ENCODE data around the gene FBRS.

FBRS gene

GRCh38 chr16:30644334-30644830, 13.8 kb upstream of the FBRS start:
- DNase-seq (ENCODE audit: low spot score) (no peak), FAIRE-seq (no peak)

GRCh38 chr16:30645727-30646126, 12.5 kb upstream of the FBRS start:
- FAIRE-seq = no peak
- no peak for DNase-seq (ENCODE audit: low spot score)

- DNase-seq (ENCODE audit: low spot score) (no peak), FAIRE-seq (no peak)
These were observed 11.0 kb upstream of the FBRS start for GRCh38 chr16:30647274-30647571.

GRCh38 chr16:30649725-30650368, 8.4 kb upstream of the FBRS start:
- FAIRE-seq = no peak

GRCh38 chr16:30650369-30651123, 7.7 kb upstream of the FBRS start, which contains the start of gene PRR14:
Gene PRR14, plus strand, starts transcription at chr16:30650960. Its CDS starts 686 bp downstream, at chr16:30651646.
- DNase-seq (ENCODE audit: low spot score) (peak; percentile 97), FAIRE-seq (peak; percentile 87)

More at GRCh38 chr16:30649725-30650368, 8.4 kb upstream of the FBRS start:
- no peak for DNase-seq (ENCODE audit: low spot score)

- peak; percentile 48 for DNase-seq (ENCODE audit: low spot score)
- no peak for FAIRE-seq
These were observed 6.9 kb upstream of the FBRS start for GRCh38 chr16:30651124-30652004.

GRCh38 chr16:30652005-30652296, 6.3 kb upstream of the FBRS start:
- no peak for DNase-seq (ENCODE audit: low spot score)
- no peak for FAIRE-seq

GRCh38 chr16:30652718-30653117, 5.5 kb upstream of the FBRS start:
- no peak for DNase-seq (ENCODE audit: low spot score)

GRCh38 chr16:30654856-30655255, 3.4 kb upstream of the FBRS start:
- DNase-seq (ENCODE audit: low spot score) (no peak), FAIRE-seq (no peak)

More at GRCh38 chr16:30652718-30653117, 5.5 kb upstream of the FBRS start:
- FAIRE-seq = no peak

- no peak for FAIRE-seq
- no peak for DNase-seq (ENCODE audit: low spot score)
These were observed 2.4 kb upstream of the FBRS start for GRCh38 chr16:30655815-30656347.

GRCh38 chr16:30656388-30656787, 1.8 kb upstream of the FBRS start:
- DNase-seq (ENCODE audit: low spot score) = no peak
- FAIRE-seq = no peak

- FAIRE-seq = no peak
- peak; percentile 58 for DNase-seq (ENCODE audit: low spot score)
These were observed 1.0 kb upstream of the FBRS start for GRCh38 chr16:30656974-30657865.

- peak; percentile 73 for FAIRE-seq
- peak; percentile 91 for DNase-seq (ENCODE audit: low spot score)
These were observed 688 bp downstream of the FBRS start for GRCh38 chr16:30658731-30659506.

- DNase-seq (ENCODE audit: low spot score) (no peak), FAIRE-seq (no peak)
These were observed 1.5 kb downstream of the FBRS start for GRCh38 chr16:30659507-30660423.

GRCh38 chr16:30660424-30661261, 2.4 kb downstream of the FBRS start:
- FAIRE-seq = no peak

GRCh38 chr16:30662449-30662848, 4.2 kb downstream of the FBRS start:
- no peak for FAIRE-seq
- DNase-seq (ENCODE audit: low spot score) = no peak

More at GRCh38 chr16:30660424-30661261, 2.4 kb downstream of the FBRS start:
- DNase-seq (ENCODE audit: low spot score) = peak; percentile 34

GRCh38 chr16:30663038-30663437, 4.8 kb downstream of the FBRS start:
- no peak for DNase-seq (ENCODE audit: low spot score)
- no peak for FAIRE-seq

GRCh38 chr16:30663820-30664219, 5.6 kb downstream of the FBRS start:
- FAIRE-seq = no peak
- DNase-seq (ENCODE audit: low spot score) = no peak
